Epithelial cell of proximal tubule (primary cell): ENCODE data around the gene EYA4. TPM values are rescaled to one million over a fixed set of nuclear protein-coding genes. Genes with fewer than 3 reads are reported as not detected.

Experiments
- DNase-seq: peaks from one replicate; pipeline ENCODE4 v3.0.0-alpha.2; 2011; ENCODE audit warnings: low read depth
- H3K4me3 ChIP-seq: 2 replicates; pipeline ENCODE4 v1.5.1; 2011; ENCODE audit warnings: low read depth, mild to moderate bottlenecking, low read length
- total RNA-seq: library from RNA; depleted of rRNA; stranded (reverse); fragments of >200 nt; gene quantifications from 2 replicates; pipeline ENCODE4 v1.2.3, GENCODE V29; 2015
- TF ChIP-seq, protein P1 (sequence below): conservative IDR thresholded peaks from 2 replicates; pipeline ENCODE4 v1.5.1; 2012; ENCODE audit warnings: low read depth, mild to moderate bottlenecking, low read length

The EYA4 gene
- total RNA-seq, 1 donor from 2014 or later: not detected

DNA sequence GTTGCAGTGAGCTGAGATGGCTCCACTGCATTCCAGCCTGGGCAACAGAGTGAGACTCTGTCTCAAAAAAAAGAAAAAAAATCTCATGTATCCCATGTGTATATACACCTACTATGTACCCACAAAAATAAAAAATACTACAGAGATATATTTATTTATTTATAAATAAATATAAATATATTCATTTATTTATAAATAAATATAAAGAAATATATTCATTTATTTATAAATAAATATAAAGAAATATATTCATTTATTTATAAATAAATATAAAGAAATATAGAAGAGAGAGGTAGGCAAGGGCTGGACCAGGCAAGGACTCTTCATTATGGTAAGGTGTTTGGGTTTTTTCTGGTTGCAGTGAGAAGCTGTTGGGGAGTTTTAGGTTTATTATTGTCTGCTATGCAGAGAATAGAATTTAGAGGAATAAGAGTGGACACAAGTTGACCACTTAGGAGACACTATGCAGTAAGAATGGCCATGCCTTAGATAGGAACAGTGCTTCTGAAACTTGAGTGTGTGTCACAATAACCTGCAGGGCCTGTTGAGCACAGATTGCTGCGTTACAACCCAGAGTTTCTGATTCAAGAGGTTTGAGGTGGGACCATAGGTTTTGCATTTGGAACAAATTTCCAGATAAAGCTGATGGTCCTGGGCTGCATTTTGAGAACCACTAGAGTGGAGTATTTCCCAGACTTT, 254.2 kb downstream of the EYA4 start:
- no peak overlapping the region for H3K4me3 ChIP-seq
- TF ChIP-seq, protein P1, sequence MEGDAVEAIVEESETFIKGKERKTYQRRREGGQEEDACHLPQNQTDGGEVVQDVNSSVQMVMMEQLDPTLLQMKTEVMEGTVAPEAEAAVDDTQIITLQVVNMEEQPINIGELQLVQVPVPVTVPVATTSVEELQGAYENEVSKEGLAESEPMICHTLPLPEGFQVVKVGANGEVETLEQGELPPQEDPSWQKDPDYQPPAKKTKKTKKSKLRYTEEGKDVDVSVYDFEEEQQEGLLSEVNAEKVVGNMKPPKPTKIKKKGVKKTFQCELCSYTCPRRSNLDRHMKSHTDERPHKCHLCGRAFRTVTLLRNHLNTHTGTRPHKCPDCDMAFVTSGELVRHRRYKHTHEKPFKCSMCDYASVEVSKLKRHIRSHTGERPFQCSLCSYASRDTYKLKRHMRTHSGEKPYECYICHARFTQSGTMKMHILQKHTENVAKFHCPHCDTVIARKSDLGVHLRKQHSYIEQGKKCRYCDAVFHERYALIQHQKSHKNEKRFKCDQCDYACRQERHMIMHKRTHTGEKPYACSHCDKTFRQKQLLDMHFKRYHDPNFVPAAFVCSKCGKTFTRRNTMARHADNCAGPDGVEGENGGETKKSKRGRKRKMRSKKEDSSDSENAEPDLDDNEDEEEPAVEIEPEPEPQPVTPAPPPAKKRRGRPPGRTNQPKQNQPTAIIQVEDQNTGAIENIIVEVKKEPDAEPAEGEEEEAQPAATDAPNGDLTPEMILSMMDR: no peak
- no peak for DNase-seq

DNA sequence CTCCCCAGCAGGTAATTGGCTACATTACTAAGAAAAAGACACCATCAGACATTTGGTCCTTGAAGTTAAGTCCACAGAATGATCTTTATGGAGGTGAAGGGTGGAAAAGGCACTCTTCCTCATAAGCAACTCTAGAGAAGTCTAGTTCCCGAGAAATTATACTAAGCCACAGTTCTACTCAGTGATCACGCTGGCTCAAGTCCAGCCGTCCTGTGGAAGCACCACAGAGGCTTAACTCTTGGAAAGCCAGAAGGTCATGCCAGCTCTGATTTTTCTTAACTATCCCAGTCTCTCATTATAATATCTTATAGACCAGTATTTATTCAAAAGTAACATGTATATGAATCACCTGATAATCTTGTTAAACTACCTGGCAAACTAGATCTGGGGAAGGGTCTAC, 258.5 kb downstream of the EYA4 start:
- no peak for DNase-seq
- TF ChIP-seq, protein P1: no peak
- H3K4me3 ChIP-seq: no peak overlapping the region

DNA sequence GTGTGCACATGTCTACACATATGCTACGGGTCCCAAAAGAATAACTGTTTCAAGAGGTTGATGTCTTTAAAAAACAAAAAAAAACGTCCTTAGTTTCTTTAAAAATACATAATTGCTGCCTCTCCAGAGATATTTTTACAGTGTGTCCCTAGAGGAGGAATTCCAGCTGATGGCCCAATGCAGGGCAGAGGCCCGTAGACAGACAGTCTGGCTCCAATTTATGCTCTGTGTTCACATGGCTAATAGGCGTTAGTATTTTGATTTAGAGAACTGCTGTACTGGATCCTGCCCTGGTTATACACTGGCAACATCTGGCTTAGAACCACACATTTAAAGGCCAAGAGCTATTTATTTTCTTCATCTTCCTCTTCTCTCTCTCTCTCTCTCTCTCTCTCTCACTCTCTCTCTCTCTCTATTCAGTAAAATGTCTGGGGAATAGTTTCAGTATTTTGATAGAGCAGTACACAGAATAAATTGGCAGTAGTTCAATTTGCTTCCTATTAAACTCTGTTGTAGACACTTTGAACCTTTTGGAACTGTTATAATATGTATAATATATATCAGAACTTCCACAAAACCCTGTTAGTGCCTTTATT, 260.6 kb downstream of the EYA4 start:
- TF ChIP-seq, protein P1: no peak
- no peak overlapping the region for H3K4me3 ChIP-seq
- DNase-seq: no peak

DNA sequence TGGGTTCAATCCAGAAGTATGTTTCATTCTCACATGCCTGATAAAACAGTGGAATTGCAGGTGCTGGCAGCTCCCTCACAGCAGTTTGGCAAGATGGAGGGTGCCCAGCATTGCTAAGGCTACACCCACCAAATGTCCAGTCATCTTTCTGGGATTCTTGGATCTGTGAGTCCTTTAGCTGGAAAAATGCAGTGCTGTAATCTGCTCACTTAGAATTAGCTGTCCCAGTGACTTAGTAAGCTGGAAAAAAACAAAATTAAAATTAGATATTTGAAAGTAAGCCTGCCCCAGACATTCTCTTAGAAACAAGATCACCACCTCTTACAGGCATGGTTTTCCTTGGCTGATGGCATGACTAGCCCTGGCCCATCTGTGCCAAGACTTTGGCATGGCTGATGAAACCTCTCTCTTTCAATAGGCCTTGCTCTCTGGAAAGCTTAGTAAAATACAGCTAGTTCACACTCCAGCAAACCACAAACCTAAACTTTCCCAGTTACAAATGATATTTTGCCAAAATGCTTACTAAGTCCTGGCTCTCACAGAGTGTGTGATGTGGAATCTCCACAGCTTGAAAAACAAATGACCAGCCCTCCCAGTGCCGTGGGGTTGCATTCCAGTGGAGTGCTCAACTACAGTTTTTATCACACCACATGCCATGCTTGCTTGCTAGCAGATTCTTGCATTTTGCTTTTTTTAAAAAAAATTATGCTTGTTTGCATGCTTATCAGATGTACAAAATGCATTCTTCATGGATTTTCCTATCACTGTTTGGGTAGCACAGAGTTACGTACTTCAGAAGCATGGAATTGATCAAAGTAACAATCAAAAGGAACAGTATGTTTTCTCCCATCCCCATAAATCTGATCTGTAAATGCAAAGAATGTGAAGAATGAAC, 261.5 kb downstream of the EYA4 start:
- TF ChIP-seq, protein P1: no peak
- H3K4me3 ChIP-seq: no peak overlapping the region
- peak; percentile 29 for DNase-seq

DNA sequence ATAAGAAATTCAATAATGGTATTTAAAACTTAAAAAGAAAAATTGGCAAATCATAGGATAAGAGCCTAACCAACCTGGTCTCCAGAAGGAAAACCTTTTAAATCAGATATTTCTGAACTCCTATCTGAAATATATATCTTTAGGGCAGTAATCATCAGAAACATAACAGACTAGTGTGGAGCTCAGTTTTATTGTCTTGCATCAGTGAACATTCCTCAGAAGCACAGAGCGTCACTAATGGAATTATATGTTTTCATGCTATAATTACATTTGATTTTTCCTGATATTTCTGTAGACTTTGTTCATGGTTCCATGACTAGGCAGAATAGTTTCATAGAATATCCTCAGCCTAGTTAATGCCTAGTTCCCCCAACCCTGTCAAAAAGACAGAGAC, 262.2 kb downstream of the EYA4 start:
- TF ChIP-seq, protein P1: no peak
- H3K4me3 ChIP-seq: no peak overlapping the region
- no peak for DNase-seq

DNA sequence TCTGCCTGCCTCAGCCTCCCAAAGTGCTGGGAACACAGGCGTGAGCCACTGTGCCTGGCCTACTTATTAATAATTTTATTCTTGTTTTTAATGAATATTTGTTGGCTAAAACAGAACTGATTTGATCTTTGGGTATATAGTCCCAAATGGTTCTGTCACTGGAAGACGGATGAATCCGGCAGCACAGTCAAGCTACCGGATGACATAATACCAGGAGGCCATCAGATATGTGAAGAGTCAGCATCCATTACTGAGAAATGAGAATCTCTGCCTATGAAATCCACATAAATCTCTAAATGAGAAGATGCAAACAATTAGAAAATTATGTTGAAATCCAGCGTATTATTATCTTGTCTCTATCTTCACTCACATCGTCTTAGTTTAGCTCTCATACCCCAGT, 263.0 kb downstream of the EYA4 start:
- TF ChIP-seq, protein P1: no peak
- no peak for DNase-seq
- H3K4me3 ChIP-seq: no peak overlapping the region
